Cardiac fibroblast (primary cell): Measurements from ENCODE around the gene NOS1AP.

Experiments used
- DNase-seq, 2 donors: peaks; one replicate each; pipeline versions ENCODE4 v3.0.0 to v3.0.0-alpha.2; 2010; ENCODE audit warnings: low read depth in 2 of 2
- H3K4me3 ChIP-seq, 2 donors: replicated peaks in 1 of 2; 1 replicate in 1 of 2; 2 replicates in 1 of 2; pipeline ENCODE4 v1.5.1; 2011; ENCODE audit warnings: low read depth in 2 of 2, low read length in 2 of 2, mild to moderate bottlenecking in 2 of 2, moderate library complexity in 1 of 2
- TF ChIP-seq, protein P1 (sequence below): IDR thresholded peaks from one replicate; pipeline ENCODE4 v1.5.1; 2011; ENCODE audit warnings: low read depth, mild to moderate bottlenecking, low read length, inconsistent platforms

Gene NOS1AP

DNA sequence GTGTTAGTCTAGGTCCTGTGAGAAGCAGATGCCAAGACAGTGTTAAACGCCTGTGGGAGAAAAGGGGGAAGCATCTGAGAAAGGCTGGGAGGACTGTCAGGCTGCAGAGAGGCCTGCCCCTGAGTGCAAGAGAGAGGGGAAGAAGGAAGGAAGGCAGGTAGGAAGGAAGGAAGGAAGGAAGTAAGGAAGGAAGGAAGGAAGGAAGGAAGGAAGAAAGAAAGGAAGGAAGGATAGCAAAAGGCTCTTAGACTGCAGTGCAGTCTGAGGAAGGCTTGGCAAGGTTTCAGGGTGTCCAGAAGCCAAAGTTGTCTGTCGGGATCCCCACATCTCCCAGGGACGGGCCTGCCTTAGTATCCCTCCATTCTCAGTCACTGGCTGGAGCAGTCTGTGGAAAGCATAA lies 224.5 kb downstream of the NOS1AP start:
- no peak for DNase-seq
- TF ChIP-seq, protein P1, sequence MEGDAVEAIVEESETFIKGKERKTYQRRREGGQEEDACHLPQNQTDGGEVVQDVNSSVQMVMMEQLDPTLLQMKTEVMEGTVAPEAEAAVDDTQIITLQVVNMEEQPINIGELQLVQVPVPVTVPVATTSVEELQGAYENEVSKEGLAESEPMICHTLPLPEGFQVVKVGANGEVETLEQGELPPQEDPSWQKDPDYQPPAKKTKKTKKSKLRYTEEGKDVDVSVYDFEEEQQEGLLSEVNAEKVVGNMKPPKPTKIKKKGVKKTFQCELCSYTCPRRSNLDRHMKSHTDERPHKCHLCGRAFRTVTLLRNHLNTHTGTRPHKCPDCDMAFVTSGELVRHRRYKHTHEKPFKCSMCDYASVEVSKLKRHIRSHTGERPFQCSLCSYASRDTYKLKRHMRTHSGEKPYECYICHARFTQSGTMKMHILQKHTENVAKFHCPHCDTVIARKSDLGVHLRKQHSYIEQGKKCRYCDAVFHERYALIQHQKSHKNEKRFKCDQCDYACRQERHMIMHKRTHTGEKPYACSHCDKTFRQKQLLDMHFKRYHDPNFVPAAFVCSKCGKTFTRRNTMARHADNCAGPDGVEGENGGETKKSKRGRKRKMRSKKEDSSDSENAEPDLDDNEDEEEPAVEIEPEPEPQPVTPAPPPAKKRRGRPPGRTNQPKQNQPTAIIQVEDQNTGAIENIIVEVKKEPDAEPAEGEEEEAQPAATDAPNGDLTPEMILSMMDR: no peak
- no peak overlapping the region for H3K4me3 ChIP-seq

DNA sequence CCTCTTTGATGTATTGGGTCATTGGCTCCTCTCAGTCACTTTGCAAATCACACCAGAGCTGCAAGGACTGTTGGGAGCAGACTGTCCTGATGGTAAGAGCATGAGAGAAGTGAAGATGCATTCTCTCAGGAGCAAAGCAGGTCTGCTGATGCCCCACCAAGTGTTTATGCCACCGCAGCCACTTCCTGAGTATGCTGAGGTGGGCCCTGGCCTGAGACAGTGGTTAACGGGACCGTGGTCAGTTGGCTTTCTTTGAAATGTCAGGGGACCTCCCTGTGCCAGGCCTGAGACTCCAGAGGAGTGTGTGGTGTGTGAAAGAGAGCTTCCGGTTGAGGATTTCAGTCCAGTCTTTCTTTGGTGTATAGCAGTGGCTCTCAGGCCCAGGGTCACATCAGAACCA lies 227.7 kb downstream of the NOS1AP start:
- no peak for DNase-seq
- no peak overlapping the region for H3K4me3 ChIP-seq
- TF ChIP-seq, protein P1: no peak

DNA sequence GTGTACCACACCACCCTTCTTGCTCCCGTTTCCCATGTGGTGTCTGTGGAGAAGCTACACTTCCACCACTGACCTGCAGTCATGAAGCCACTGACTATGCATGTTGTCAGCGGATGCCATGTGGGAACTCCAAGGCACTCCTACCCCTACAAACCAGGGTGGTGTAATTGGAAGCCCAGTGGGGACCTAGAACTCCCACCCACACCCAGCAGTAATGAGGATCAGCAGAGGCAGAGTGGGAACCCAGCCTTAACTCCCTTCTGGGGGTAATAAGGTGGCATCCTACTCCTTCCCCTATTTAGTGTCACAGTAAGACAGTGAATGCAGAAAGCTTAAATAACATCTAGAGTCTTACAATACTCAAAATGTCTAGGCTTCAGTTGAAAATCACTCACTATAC lies 228.8 kb downstream of the NOS1AP start:
- TF ChIP-seq, protein P1: no peak
- DNase-seq: no peak
- H3K4me3 ChIP-seq: no peak overlapping the region

DNA sequence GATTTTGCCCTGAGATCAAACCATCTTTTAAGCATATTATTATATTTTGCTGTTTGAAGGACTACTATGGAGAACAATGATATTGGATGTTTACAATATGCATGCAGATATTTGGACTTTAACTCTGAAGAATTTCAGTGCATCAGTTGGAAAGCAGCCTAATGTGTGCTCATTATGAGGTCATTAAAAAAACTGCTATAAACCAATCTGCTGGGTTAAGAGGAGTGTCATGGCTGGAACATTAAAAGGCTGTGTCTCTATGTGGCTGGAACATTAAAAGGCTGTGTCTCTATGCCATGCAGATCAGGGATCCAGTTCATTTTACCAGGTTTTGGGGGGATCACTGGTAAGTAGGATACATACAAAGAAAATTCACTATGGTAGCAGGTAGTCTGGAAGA lies 229.5 kb downstream of the NOS1AP start:
- no peak overlapping the region for H3K4me3 ChIP-seq
- TF ChIP-seq, protein P1: no peak
- no peak for DNase-seq

DNA sequence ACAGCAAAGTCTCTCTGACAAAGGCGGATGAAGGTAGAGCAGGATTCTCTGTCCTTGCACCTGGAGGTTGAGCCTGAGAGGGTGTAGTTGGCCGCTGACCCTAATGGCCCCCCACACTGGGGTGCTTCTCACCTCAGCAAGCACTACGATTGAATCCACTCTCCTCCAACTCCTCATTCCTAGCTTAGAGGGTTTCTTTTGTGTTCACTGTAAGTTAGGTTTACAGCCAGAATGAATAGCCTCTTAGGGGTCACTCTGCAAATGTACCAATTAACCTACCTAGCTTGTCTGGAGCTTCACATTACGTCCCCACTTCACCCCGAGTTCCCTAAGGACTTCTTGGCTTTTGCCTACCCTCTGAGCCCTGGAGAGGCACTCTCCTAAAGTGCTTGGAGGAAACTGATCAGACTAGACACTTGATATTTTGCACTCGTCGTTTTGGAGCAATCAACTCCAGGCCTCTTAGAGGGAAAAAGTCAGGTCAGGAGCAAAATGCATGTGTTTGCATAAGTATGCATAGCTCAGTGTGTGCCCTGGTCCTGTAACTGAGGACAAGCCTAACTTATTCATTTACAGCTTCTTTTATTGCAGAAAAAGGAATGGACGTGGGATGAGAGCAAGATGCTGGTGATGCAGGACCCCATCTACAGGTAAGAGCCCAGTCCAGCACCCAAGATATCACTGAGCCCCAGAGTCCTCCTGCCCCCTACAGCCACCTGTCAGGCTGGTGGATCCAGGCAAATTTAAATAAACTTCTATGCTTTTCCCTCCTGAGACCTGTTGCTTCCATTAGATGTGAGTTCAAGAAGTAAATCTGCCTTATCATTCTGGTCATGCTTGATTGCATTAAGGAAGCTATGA lies 230.8 kb downstream of the NOS1AP start:
- TF ChIP-seq, protein P1: no peak
- no peak overlapping the region for H3K4me3 ChIP-seq
- DNase-seq: no peak

DNA sequence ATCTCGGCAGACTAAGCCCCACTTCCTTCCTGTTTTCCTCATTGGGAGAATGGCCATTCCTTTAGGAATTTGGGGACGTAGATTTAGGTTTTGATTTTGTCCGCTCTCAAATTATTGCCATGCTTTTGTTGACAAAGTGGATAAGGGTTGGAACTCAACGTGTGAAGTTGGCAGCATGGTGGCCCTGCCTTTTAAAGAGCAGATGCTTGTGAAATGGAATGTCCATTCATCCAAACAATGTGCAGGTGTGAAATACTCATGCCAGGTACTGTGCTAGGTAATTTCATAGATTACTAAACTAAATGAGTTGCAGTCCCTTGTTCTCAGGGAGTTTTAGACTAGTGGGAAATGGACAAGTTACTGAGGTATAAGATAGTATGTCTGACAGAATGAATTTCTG lies 232.2 kb downstream of the NOS1AP start:
- TF ChIP-seq, protein P1: no peak

More for the DNA sequence above, 232.2 kb downstream of the NOS1AP start:
- no peak overlapping the region for H3K4me3 ChIP-seq
- no peak for DNase-seq
